Measurements from ENCODE around the gene ATP10A. TPM values are rescaled to one million over a fixed set of nuclear protein-coding genes. Genes with fewer than 3 reads are reported as not detected.

Gene ATP10A
- total and polyA plus RNA-seq, 9 of the 15 experiments (the other 6 are each of a cell fraction or from before 2014, with no cell fraction given) = 0.09 TPM; not detected in 8

- intact Hi-C loops (cut with micrococcal nuclease) (loop anchor here (10.0 kb wide), 2 partner anchors 191 to 239 kb away; no protein-coding TSS in a partner anchor), in situ Hi-C loops (cut with MboI) (no loop called here)
- H3K4me2 ChIP-seq (ENCODE audit: insufficient read depth, low read length) = no peak overlapping the region
- no TSS peak for BruUV-seq (replicated peaks)
- ATAC-seq (no peak), DNase-seq (ENCODE audit: extremely low read depth in 1 of 4, low spot score in 3 of 4) (no peak), FAIRE-seq (no peak)
- TF ChIP-seq FOXK2 (conservative IDR thresholded peaks at IDR 0.05 in 1 of 2, IDR thresholded peaks at IDR 0.05 in 1 of 2; ENCODE audit: low read depth in 2 of 2) (no peak), ZNF133 (CRISPR knock-in tag; IDR thresholded peaks at IDR 0.05) (no peak), ARID3A (IDR thresholded peaks at IDR 0.05; ENCODE audit: borderline replicate concordance, low read depth, low read length) (no peak), STAG1 (CRISPR knock-in tag; IDR thresholded peaks at IDR 0.05; ENCODE audit: borderline replicate concordance) (no peak), TFE3 (CRISPR knock-in tag; IDR thresholded peaks at IDR 0.05) (no peak), CCNT2 (IDR thresholded peaks at IDR 0.05; ENCODE audit: borderline replicate concordance, extremely low read depth, insufficient read length, low read depth, low read length) (no peak), PHB (CRISPR knock-in tag; IDR thresholded peaks at IDR 0.05) (no peak), NFXL1 (CRISPR knock-in tag; IDR thresholded peaks at IDR 0.05) (no peak), DIDO1 (tag; IDR thresholded peaks at IDR 0.05; ENCODE audit: low read depth) (no peak), ESRRA (IDR thresholded peaks at IDR 0.05; ENCODE audit: borderline replicate concordance, low read depth) (no peak), ZNF436 (CRISPR knock-in tag; IDR thresholded peaks at IDR 0.05) (no peak), RFX5 (IDR thresholded peaks at IDR 0.05; ENCODE audit: low read depth, low read length) (no peak), CREB1 (IDR thresholded peaks at IDR 0.05) (no peak), CREB1 (CRISPR knock-in tag; IDR thresholded peaks at IDR 0.05) (no peak), FOSL1 (tag; conservative IDR thresholded peaks at IDR 0.05) (no peak)
- WGBS (ENCODE audit: insufficient coverage, low coverage, missing lambda C conversion rate) = under 1% methylated on average over 15 of the region's 17 CpGs
- no peak overlapping the region for H3K9ac ChIP-seq (ENCODE audit: insufficient read depth in 1 of 2, low read depth in 2 of 2, low read length in 2 of 2)
- H2AFZ ChIP-seq (ENCODE audit: low read depth, low read length) = no peak overlapping the region
- no peaks in the 10 kb centered on the region for H3K4me1 ChIP-seq (replicated peaks in 1 of 2; ENCODE audit: control insufficient read depth in 2 of 2, insufficient read depth in 2 of 2, low read length in 2 of 2)
- no peaks in the 10 kb centered on the region for H3K36me3 ChIP-seq (ENCODE audit: control insufficient read depth, insufficient read depth, low read length)
- peaks cover 0 to 30% of the 10 kb centered on the region in 2 experiments; a peak in 2 of 5 replicates for H3K27me3 ChIP-seq (ENCODE audit: control insufficient read depth in 2 of 2, insufficient read depth in 2 of 2, low read length in 2 of 2)
- no peak overlapping the region for H3K27ac ChIP-seq (ENCODE audit: extremely low read depth, low read depth, low read length)
- ChIA-PET POLR2A (interaction anchor here (0.7 kb wide), 1 partner anchor 39 kb away, joined by 4 read pairs; no protein-coding TSS in a partner anchor), CTCF (ENCODE audit: low intra/inter-chr PET ratio) (no interaction called here)
- H4K20me1 ChIP-seq (replicated peaks; ENCODE audit: control insufficient read depth, insufficient read depth, low read length) = no peaks in the 10 kb centered on the region
- H3K9me3 ChIP-seq (replicated peaks; ENCODE audit: control insufficient read depth, insufficient read depth, low read depth, low read length) = no peaks in the 10 kb centered on the region
- H3K4me3 ChIP-seq = no peak overlapping the region
- H3K79me2 ChIP-seq (ENCODE audit: control insufficient read depth, insufficient read depth, low read length) = no peaks in the 10 kb centered on the region
- no peaks in the 10 kb centered on the region for H3K9me1 ChIP-seq (ENCODE audit: control insufficient read depth, insufficient read depth, low read length)
Observed at GRCh38 chr15:25695875-25696760, 167.0 kb downstream of the ATP10A start.
